Measurements from ENCODE around the gene SESN2.

The SESN2 gene

GRCh38 chr1:28259252-28259933 lies at the start of gene SESN2:
Gene SESN2 (plus strand): TSS chr1:28259518. CDS start chr1:28259848, 330 bp downstream.
- peak; percentile 88 for DNase-seq

GRCh38 chr1:28209700-28210099 lies 49.6 kb upstream of the SESN2 start:
- no peak for DNase-seq

GRCh38 chr1:28213315-28213714 lies 46.0 kb upstream of the SESN2 start:
- DNase-seq = no peak

- no peak for DNase-seq
Observed at GRCh38 chr1:28229089-28229488, 30.2 kb upstream of the SESN2 start.

- no peak for DNase-seq
Observed at GRCh38 chr1:28229996-28230395, 29.3 kb upstream of the SESN2 start.

- DNase-seq = peak; percentile 39
Observed at GRCh38 chr1:28232558-28233263, 26.6 kb upstream of the SESN2 start, which contains the start of gene DNAJC8. Gene DNAJC8 (minus strand): TSS chr1:28233029. CDS start chr1:28232998, 31 bp downstream.

GRCh38 chr1:28233264-28233606 lies 26.1 kb upstream of the SESN2 start:
- no peak for DNase-seq

GRCh38 chr1:28235755-28236655 lies 23.3 kb upstream of the SESN2 start, which contains the start of gene ATP5IF1:
Gene ATP5IF1 (plus strand): TSS chr1:28236124. CDS start chr1:28236184, 60 bp downstream.
- DNase-seq = peak; percentile 92

- no peak for DNase-seq
Observed at GRCh38 chr1:28236656-28237322, 22.5 kb upstream of the SESN2 start.

GRCh38 chr1:28239004-28239403 lies 20.3 kb upstream of the SESN2 start:
- no peak for DNase-seq

GRCh38 chr1:28240024-28240423 lies 19.3 kb upstream of the SESN2 start:
- DNase-seq = no peak

GRCh38 chr1:28241638-28242241 lies 17.6 kb upstream of the SESN2 start:
- DNase-seq = no peak

- DNase-seq = no peak
Observed at GRCh38 chr1:28243685-28244311, 15.5 kb upstream of the SESN2 start.

GRCh38 chr1:28244549-28245251 lies 14.6 kb upstream of the SESN2 start:
- no peak for DNase-seq

GRCh38 chr1:28246427-28246832 lies 12.9 kb upstream of the SESN2 start:
- no peak for DNase-seq

GRCh38 chr1:28247612-28248272 lies 11.6 kb upstream of the SESN2 start:
- DNase-seq = no peak

- peak; percentile 29 for DNase-seq
Observed at GRCh38 chr1:28248273-28249012, 10.9 kb upstream of the SESN2 start.

- peak; percentile 31 for DNase-seq
Observed at GRCh38 chr1:28249013-28249865, 10.1 kb upstream of the SESN2 start.

GRCh38 chr1:28249866-28250295 lies 9.4 kb upstream of the SESN2 start:
- no peak for DNase-seq

Data from NCI-H1436 treated with DMSO at 0.1 percent for 48 hours (cell line).